GM21515 (cell line): Measurements from ENCODE around the gene AUTS2.

Source experiments
- ATAC-seq: cut with Tn5 transposase; IDR thresholded peaks from one replicate; pipeline ENCODE4 v1.9.1; 2021; ENCODE audit not compliant: unreplicated experiment

The AUTS2 gene

GRCh38 chr7:70319057-70319456 is 720.8 kb downstream of the AUTS2 start:
- ATAC-seq, result no peak

- ATAC-seq, result no peak
Observed at GRCh38 chr7:70321016-70321590, 722.8 kb downstream of the AUTS2 start.

GRCh38 chr7:70322856-70323255 is 724.6 kb downstream of the AUTS2 start:
- no peak for ATAC-seq

GRCh38 chr7:70325509-70326101 is 727.3 kb downstream of the AUTS2 start:
- ATAC-seq, result no peak

GRCh38 chr7:70334295-70334694 is 736.0 kb downstream of the AUTS2 start:
- no peak for ATAC-seq

GRCh38 chr7:70334871-70335270 is 736.6 kb downstream of the AUTS2 start:
- no peak for ATAC-seq

GRCh38 chr7:70336536-70336935 is 738.3 kb downstream of the AUTS2 start:
- ATAC-seq, result no peak

- no peak for ATAC-seq
Observed at GRCh38 chr7:70338015-70338414, 739.7 kb downstream of the AUTS2 start.

- ATAC-seq, result no peak
Observed at GRCh38 chr7:70340236-70340635, 742.0 kb downstream of the AUTS2 start.

- ATAC-seq, result no peak
Observed at GRCh38 chr7:70341446-70341845, 743.2 kb downstream of the AUTS2 start.

GRCh38 chr7:70343519-70343918 is 745.2 kb downstream of the AUTS2 start:
- no peak for ATAC-seq

- no peak for ATAC-seq
Observed at GRCh38 chr7:70344726-70345125, 746.5 kb downstream of the AUTS2 start.

GRCh38 chr7:70346844-70347462 is 748.7 kb downstream of the AUTS2 start:
- ATAC-seq, result no peak

GRCh38 chr7:70347463-70348254 is 749.4 kb downstream of the AUTS2 start:
- peak; percentile 95 for ATAC-seq

GRCh38 chr7:70349031-70349430 is 750.8 kb downstream of the AUTS2 start:
- ATAC-seq, result no peak

- ATAC-seq, result no peak
Observed at GRCh38 chr7:70349819-70350218, 751.5 kb downstream of the AUTS2 start.

- ATAC-seq, result no peak
Observed at GRCh38 chr7:70352088-70352487, 753.8 kb downstream of the AUTS2 start.

- ATAC-seq, result no peak
Observed at GRCh38 chr7:70352906-70353305, 754.6 kb downstream of the AUTS2 start.

GRCh38 chr7:70353330-70353945 is 755.2 kb downstream of the AUTS2 start:
- ATAC-seq, result no peak

GRCh38 chr7:70353946-70354335 is 755.7 kb downstream of the AUTS2 start:
- no peak for ATAC-seq

GRCh38 chr7:70354409-70355169 is 756.3 kb downstream of the AUTS2 start:
- no peak for ATAC-seq
